22Rv1 (cell line): ENCODE measurements around the gene CRPPA.

Source experiments
- ZFX ChIP-seq: fragments of 450-650 bp; IDR thresholded peaks from 2 replicates; pipeline ENCODE4 v1.6.1; 2017; ENCODE audit warnings: antibody characterized with exemption, borderline replicate concordance
- TF ChIP-seq, protein P1 (sequence below): fragments of 450-650 bp; IDR thresholded peaks from 2 replicates; pipeline ENCODE4 v1.5.1; 2017; ENCODE audit warnings: mild to moderate bottlenecking

DNA sequence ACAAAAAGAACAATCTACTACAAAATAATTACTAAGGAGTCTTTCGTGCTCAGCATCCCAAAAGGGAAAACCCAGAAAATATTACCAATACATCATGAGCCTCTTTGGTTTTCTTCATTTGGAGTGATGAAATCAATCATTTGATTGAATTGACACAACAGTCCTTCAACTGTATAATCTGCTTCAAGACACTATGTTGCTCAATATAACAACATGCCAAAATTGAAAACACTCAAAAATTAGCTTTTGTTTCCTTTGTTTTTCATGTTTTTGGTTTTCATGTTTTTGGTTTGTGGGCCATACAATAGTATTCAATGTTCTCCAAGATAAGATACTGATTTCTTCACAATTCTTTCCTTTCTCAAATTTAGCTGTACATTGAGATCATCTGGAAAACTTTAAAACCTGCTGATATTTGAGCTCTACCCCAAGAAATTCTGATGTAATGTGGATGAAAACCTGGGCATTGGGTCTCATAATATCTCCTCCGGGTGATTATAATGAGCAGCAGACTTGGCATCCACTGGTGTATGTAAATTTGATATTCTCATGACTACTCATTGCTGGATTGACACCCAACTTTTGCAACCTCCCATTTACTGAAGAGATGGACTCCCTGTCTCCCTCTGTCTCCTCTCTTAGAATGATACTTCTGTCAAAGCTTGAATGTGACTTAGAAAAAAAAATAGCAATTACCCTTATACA lies 39.6 kb upstream of the CRPPA start:
- TF ChIP-seq, protein P1, sequence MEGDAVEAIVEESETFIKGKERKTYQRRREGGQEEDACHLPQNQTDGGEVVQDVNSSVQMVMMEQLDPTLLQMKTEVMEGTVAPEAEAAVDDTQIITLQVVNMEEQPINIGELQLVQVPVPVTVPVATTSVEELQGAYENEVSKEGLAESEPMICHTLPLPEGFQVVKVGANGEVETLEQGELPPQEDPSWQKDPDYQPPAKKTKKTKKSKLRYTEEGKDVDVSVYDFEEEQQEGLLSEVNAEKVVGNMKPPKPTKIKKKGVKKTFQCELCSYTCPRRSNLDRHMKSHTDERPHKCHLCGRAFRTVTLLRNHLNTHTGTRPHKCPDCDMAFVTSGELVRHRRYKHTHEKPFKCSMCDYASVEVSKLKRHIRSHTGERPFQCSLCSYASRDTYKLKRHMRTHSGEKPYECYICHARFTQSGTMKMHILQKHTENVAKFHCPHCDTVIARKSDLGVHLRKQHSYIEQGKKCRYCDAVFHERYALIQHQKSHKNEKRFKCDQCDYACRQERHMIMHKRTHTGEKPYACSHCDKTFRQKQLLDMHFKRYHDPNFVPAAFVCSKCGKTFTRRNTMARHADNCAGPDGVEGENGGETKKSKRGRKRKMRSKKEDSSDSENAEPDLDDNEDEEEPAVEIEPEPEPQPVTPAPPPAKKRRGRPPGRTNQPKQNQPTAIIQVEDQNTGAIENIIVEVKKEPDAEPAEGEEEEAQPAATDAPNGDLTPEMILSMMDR: no peak
- TF ChIP-seq ZFX: no peak
